ENCODE results near the gene TRERF1.

DNA sequence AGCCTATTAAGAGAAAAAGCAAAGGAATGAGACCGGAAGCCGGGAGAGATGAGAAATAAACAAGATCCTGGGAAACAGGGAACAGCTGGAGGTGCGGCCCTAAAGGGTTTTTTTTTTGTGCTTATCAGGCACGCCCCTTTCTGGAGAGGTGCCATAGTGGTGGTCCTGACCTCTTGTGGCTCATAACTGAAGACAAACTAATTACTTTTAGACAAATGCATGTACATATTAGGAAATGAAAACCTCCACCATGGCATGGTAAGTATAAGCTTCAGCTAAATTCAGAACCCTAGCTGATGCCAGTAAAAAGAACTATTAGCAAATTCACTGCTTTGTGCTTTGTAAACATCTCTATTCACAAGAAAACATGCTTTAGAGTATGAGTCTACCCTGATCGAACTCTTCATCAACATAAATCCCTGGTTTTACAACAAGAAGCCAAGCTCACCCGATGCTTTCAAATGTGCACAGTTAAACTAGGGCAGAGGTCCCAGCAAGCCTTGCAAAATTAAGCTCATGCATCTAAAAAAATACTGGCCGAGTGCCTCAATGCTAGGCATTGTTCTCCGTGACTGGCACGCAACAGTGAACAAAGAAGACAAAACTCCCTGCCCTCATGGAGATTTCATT lies 137.7 kb downstream of the TRERF1 start:
- TF ChIP-seq, protein P1, sequence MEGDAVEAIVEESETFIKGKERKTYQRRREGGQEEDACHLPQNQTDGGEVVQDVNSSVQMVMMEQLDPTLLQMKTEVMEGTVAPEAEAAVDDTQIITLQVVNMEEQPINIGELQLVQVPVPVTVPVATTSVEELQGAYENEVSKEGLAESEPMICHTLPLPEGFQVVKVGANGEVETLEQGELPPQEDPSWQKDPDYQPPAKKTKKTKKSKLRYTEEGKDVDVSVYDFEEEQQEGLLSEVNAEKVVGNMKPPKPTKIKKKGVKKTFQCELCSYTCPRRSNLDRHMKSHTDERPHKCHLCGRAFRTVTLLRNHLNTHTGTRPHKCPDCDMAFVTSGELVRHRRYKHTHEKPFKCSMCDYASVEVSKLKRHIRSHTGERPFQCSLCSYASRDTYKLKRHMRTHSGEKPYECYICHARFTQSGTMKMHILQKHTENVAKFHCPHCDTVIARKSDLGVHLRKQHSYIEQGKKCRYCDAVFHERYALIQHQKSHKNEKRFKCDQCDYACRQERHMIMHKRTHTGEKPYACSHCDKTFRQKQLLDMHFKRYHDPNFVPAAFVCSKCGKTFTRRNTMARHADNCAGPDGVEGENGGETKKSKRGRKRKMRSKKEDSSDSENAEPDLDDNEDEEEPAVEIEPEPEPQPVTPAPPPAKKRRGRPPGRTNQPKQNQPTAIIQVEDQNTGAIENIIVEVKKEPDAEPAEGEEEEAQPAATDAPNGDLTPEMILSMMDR (IDR thresholded peaks at IDR 0.05): no peak
- TF ChIP-seq POLR2A (IDR thresholded peaks at IDR 0.05): no peak

All from thyroid gland (tissue), 4 donors.